NCI-H1105 treated with DMSO at 0.1 percent for 48 hours (cell line): ENCODE measurements around the gene MESD.
A peak's percentile ranks its signal among the peaks of the same experiment; 100 is the strongest.

Experiments
- DNase-seq: peaks from one replicate; lab custom pipeline; 2025; lab: John Stamatoyannopoulos, UW

The MESD gene

DNA sequence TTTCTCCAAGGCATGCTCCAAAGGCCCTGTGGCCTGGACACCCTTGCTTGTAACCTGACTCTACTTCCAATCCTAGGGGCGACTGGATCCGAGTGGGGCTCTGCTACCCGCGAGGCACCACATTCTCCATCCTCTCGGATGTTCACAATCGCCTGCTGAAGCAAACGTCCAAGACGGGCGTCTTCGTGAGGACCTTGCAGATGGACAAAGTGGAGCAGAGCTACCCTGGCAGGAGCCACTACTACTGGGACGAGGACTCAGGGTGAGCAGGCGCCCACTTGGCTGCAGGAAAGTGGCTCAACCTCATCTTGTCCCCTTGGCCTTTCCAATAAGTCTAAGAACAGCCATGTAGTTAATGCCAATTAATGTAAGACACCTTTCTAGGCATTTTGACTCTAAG lies 51.9 kb downstream of the MESD start:
- no peak for DNase-seq

DNA sequence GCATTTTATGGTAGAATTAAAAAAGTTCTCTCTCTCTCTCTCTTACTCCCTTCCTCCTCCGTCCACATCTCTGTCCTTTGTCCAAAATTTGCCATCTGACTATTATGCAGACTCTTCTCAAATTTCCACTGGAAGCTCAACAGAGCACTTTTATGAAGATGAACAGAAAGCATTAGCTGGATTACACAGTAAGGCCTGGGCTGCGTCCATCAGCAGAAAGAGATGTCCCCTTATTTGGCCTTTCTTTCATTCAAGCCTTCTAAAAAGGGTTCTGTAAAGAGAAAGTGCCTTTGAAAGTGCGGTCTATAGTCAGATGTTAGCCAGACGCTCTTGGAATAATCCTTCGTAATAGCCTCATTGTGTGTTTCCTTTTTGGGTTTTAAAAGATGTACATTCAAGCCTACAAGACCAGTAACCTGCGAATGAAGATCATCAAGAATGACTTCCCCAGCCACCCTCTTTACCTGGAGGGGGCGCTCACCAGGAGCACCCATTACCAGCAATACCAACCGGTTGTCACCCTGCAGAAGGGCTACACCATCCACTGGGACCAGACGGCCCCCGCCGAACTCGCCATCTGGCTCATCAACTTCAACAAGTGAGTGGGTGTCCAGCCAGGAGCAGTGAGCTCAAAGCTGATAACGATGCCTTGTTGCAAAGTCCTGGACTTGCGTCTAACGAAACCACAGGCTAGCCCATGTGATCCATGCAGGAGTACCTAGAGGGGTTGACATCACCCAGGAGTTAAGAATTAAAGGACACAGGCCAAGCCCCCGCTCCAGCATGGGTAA lies 53.1 kb downstream of the MESD start:
- DNase-seq, result no peak

DNA sequence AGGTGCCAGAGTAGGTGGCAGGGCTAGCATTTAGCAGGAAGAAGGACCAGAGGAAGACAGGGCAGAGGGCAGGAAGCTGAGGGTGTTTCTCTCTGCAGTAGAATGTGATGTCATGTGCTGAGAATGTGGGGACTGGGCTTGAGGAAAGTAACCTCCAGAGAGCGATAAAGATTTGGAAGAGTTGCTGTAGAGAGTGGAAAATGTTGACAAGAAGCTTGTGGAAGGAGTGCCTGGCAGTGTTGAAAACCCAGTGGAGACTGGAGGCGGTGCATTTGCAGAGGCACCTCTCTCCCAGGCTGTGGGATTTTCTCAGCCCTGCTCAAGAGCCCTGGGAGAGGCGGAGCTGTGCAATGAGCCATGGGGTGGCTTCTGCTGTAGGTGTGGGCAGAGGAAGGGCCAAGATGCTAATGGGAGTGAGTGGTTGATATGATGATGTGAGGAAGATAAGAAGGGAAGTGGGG lies 54.8 kb downstream of the MESD start:
- DNase-seq, result no peak

DNA sequence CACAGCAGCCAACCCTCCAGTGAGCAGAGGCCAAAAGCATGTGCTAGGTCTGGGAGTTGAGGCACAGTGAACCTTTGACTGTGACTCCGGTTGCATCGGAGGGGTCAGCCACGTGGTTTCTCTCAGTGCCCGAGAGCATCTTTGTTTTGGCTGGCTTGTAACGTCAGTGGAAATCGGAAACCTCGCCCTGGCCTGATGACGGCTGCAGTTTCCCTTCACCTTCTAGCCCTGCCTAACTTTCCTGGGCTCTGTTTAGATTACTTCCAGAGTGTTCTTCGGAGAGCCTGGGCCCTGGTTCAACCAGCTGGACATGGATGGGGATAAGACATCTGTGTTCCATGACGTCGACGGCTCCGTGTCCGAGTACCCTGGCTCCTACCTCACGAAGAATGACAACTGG lies 56.6 kb downstream of the MESD start:
- DNase-seq, result no peak

DNA sequence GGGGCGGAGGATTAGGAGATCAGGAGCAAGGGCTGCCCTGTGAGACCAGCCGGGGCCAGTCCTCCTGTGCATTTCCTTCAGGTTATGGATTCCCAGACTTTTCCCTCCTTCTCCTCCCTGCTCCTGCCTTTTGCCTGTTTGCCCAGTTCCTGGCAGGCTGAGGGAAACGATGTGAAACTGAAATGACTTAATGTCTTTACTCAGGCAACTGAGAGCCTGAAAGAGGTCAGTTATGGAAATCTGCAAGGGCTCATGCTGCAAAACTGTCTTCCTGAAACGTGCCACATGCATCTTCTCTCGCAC lies 57.2 kb downstream of the MESD start:
- DNase-seq, result no peak

DNA sequence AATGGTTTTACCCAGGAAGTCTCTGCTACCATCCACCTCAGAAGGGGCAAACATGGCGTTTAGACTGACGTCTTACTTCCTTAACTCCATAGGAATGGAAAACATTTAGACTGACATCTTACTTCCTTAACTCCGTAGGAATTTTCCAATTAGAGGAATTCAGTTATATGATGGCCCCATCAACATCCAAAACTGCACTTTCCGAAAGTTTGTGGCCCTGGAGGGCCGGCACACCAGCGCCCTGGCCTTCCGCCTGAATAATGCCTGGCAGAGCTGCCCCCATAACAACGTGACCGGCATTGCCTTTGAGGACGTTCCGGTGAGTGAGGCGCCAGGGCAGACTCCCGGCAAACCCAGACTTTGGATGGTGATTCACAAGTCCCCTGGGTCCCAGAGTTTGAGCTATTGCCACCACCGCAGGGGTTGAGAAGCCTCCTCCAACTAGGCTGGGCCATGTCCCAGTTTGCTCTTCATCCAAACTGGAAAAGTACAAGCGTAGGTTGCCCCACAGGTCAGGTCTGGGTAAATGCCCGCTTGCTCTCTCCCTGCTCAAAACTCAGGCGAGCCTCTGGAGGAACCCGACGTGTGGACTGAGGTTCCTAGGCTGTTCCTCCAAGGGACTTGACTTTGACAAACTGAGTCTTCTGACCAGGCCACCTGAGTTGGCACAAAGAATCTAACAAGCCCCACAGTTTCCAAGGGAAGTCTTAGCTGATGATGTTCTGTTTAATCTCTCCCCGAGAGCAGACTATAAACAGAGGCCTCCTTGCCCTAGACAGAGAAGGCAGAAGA lies 57.7 kb downstream of the MESD start:
- no peak for DNase-seq

DNA sequence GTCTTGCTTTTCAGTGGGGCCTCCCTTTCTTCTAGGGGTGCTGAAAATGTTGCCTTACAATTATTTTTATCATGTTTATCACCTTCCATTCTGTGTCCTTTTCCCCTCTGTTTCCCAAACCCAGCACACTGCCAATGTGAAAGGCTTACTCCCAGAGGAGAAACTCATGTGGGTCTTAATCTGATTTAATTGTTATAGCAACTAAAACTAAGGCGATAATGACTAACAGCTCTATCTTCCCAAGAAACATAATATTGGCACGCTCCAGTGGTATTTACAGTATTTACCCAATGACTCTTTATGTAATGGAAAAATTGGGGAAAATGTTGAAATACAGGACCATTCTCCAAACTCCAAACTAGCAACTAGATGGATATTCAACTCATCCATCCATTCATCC lies 58.4 kb downstream of the MESD start:
- no peak for DNase-seq

DNA sequence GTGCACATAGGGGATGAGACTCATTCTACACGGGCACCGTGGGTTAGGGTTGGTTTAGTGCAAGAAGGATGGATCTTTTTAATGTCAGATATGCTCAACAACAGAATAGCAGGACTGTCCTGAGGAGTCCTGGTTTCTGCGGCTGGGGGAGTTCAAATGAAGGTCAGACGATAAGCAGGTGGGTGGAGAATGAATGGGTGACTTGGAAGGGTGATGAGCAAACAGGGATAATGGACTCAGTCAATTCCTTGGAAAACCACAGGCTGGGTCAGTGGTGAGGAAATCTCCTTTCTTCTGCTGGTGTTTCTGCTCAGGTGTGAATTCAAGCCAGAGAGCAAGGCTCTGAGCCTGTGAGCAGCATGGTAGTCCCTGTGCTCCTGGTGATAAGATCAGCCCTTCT lies 59.9 kb downstream of the MESD start:
- no peak for DNase-seq

DNA sequence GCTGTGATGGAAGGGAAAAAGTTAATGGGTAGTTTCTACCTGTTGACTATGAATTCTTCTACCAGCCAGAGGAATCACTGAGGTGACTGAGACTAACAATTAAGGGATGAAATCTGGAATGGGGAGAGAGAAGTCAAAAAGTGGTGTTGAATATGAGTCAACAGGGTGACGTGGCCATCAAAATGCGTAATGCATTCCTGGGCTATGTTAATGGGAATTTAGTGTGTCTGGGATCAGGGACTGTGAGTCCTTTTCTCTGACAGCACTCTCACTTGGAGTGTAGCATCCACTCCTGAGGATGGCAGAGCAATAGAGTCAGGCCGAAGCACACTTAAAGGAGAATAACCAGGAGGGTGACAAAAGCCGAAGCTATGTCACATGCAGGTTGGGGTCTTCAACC lies 60.4 kb downstream of the MESD start:
- no peak for DNase-seq

DNA sequence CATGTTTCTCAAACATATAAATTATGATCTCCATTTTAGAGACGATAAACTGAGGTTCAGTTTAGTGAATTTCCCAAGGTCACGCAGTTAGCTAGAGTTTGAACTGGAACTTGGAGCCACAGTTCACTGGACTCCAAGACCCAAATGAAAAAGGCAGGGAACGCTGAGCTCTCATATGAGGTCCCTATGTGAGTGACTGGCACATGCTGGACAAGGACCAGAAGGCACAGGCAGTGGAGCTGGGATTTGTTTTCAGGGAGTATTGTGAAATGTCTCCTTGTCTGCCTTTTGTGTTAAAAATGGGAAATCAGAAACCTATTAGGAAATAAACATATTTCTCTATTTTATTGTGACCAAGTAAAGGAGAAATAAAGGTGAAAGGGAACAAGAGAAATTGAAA lies 63.5 kb downstream of the MESD start:
- DNase-seq, result no peak

DNA sequence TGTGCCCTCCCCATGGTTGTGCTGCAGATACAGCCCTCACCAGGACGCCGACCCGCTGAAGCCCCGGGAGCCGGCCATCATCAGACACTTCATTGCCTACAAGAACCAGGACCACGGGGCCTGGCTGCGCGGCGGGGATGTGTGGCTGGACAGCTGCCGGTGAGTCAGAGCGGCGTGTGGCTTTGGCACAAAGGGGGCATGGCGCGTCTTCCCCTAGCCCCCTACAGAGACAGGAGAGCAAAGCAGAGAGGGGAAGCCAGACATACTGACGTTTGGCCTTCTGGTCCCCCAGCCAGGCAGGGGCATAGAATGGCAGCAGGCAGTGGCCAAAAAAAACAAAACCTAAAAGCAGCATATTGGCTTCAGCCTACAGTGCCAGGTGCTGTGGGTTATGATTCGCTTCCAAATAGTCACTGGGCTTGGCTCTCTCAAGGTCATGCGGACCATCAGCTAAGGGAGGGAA lies 64.0 kb downstream of the MESD start:
- DNase-seq, result no peak

DNA sequence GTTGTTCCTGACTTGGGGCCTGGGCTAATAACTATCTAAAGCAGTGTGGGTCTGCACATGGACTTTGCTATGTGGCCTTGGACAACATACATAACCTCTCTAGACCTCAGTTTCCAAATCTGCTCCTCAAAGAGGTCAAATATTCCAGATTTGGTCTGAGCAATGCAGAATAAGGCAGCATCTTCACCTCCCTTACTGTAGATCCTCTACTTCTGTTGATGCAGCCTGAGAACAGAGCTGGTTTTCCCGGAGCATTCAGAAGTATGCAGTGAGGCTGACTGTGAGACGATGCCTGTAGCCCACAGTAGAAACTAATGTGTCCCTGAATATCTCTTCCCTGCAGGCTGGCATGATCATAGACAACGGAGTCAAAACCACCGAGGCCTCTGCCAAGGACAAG lies 65.3 kb downstream of the MESD start:
- no peak for DNase-seq

DNA sequence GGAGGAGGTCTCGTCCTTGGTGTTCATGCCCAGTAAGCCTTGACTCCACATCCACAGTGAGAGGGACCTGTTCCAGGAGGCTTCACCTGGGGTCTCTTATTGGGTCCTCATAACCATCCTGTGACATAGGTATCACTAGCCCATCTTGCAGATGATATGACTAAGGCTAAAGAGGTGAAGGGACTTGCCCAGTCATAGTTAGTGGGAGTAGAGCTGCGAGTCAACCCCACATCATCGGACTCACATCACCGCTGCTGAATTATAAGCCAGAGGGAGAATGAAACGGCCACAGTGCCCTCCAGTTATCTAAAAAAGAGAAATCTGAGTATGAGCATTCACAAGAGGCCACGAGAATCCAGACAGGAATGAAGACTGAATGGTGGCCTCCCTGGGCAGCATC lies 66.0 kb downstream of the MESD start:
- no peak for DNase-seq

DNA sequence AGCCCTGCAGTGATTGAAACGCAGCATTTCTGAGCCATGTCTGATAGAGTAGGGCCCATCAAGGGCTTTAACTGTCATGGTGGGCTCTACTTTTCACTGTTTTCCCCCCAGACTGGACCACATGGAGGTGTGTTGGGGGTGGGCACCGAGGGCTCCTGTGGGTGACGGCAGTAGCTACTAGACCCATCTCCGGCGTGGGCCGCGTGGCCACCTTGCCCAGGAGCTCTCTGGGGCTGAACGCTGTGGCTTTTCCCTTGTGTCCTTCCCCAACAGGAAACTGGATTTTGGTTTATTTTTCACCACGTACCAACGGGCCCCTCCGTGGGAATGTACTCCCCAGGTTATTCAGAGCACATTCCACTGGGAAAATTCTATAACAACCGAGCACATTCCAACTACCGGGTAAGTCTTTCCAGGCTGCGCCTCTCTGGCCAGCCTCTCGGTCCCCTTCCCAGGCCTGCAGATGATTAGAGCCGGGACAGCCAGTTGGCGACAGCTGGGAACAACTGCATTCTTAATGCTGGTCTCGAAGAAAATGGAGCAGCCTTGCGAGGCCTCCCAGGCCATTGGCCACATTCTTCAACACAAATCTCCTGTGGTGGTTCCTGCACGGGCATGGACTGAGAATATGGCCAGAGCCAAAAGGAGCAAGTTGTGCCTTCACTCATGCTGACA lies 67.7 kb downstream of the MESD start:
- DNase-seq, result no peak

DNA sequence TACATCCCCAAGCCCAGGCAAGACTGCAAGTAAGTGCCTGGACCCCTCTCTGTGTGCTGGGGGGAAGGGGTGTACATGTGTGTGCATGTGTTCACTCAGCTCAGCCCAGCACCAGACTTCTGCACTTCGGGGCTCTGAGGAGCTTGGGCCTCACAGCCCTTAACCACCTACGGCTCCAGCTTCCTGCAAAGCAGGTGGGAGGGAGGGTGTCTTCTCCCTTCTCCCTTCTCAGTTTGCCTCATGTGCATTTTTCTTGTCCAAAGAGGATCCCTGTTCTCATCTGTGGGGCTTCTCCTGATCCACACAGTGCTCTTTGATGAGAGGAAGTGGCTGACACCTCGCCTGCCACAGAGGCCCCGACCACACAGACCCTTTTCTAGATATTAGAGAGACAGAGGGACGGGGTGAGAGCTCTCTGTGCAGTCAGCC lies 69.3 kb downstream of the MESD start:
- DNase-seq, result no peak

DNA sequence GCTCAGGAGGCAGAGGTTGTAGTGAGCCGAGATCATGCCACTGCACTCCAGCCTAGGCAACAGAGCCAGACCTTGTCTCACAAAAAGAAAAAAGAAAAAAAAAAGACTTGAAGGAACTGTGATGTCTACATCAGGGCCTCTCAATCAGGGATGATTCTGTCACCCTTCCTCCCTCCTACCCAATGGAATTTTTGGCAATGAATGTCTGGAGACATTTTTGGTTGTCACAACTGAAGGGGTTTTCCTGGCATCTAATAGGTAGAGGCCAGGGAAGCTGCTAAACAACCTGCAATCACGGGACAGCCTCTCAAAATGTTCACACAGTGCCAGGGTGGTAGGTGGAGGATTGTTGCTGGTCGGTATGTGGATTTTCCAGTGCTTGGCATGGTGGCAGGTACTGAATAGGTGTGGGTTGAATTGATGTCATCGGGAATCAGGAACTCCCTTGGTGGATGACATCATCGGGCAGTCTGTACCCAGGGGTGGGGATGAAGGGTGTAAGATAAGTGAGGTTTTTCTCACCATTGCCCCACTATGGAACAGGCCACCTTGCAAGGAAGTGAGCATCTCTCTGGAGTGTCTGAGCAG lies 71.3 kb downstream of the MESD start:
- no peak for DNase-seq

DNA sequence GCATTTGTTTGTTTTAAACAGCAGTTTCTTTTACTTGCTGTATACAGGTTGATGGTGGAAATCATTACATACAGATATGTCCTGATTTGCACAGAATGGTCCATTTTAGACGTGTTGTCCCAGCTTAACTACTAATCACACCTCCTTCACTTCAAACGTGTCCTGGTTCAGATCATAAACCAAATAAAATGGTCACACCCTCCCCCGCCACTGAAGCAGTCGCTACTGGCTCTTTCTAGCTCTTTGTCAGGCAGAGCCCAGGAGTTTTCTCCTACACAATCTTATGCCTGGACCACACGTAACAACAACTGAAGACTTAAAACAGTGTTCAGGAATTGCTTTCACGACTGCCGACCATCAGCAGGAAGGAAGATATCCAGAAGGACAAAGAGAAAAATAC lies 73.6 kb downstream of the MESD start:
- no peak for DNase-seq

DNA sequence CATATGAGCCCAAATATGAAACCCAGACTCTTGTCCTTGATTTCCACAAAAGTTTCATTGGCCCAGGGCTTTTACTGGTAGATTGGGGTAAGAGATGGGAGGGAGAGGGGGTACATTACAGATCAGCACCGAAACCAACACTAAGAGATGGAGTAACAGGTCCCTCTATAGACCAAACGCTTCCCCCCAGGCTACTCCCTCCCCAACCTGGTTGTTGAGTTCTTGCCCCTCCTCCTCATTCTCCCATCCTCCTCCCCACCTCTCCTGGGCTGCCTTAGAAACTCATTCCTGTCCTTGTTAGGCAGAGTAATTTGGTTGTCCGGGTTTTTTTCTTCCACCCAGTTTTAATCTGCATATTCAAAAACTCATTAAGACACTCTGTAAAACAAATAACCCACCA lies 74.1 kb downstream of the MESD start:
- DNase-seq, result no peak

DNA sequence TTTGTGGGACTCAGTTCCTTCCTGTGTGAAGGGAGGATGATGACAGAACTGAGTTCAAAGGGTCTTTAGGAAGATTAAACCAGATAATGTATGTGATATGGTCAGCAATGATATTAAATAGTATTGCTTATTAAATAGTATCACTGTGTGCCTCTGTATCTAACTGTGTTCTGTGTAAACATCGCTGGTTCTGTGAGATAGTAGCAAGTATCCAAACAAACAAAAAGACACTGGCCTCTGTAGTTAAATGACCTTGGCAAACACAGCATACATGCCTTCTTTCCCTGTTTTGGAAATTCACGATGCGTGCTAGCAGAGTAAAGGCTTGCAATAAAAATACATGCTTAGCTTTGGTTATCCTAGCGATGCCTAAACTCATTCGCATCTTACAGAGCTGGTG lies 76.1 kb downstream of the MESD start:
- DNase-seq, result no peak

DNA sequence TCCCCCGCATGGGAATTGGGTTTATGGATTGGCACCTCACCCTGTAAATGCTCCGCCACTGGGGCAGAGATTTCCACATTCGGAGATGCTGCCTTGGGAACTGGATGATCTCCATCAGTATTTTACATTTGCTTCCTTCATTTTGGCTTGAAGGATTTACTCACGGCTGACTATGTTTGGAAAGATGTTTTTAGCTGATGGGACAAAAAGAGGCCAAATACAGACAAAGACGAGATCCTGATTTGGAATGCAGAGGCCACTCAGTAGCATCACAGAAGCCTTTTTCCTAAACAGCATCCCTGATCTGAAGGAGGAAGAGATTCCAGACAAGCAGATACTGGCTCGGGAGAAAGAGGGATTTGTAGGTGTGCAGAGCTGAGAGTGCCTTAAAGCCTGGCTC lies 76.9 kb downstream of the MESD start:
- DNase-seq, result no peak

DNA sequence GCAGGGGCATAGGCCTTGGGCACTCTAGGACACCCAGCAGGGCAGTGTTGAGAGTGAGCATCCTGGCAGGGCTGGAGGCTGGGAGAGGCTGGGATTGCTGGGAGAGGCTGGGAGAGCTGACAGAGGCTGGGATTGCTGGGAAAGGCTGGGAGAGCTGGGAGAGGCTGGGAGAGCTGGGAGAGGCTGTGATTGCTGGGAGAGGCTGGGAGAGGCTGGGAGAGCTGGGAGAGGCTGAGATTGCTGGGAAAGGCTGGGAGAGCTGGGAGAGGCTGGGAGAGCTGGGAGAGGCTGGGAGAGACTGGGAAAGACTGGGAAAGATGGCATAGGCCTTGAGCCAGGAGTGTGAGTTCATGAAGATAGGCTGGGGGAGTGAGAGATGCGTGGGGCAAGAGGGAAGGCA lies 77.8 kb downstream of the MESD start:
- DNase-seq, result no peak

DNA sequence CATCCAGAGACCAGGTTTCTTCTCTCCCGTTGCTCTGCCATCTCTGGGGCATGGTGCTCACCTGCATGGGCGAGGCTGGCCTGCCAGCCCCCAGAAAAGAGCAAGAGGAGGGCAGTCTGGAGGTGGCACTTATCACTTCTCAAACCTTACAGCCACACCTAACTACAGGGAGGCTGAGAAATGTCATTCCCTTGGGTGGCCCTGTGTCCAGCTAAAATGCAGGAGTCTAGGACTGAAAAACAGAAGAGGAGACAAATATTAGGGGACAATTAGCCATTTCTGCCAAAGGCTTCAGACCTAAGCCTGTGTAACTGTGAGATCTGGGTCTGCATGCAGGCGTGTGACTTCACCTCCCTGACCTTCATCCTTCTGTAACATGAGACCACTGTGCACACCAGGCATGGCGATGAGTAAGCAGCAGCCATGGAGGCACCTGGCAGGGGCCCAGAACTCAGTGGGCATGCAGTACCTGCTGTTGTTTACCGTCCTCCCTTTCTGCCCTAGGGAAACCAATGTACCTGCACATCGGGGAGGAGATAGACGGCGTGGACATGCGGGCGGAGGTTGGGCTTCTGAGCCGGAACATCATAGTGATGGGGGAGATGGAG lies 83.4 kb downstream of the MESD start:
- peak; percentile 45 for DNase-seq
